GM12878 (cell line): ENCODE measurements around the gene MEGF11. TPM values are rescaled to one million over a fixed set of nuclear protein-coding genes. Genes with fewer than 3 reads are reported as not detected.

ENCODE experiments used
- ATAC-seq: fragments of 200-7000 bp; cut with Tn5 transposase; 3 replicates; pipeline ENCODE4 v1.9.1; 2020; ENCODE audit warnings: mild to moderate bottlenecking, moderate library complexity
- BruUV-seq: library from RNA; stranded (reverse); fragments of 400-500 nt; replicated peaks from 2 replicates; lab custom pipeline; 2021; lab: Mats Ljungman, UMichigan
- CTCF ChIA-PET: fragments of 300-600 bp; sonication (Branson Sonifier 250); formaldehyde crosslinking; extraction: SDS; loops from one replicate; lab custom pipeline; 2021; ENCODE audit warnings: inconsistent platforms; lab: Yijun Ruan, JAX
- POLR2A ChIA-PET: fragments of 350-600 bp; formaldehyde crosslinking; extraction: SDS; loops from one replicate; lab custom pipeline; 2021; ENCODE audit warnings: inconsistent platforms; lab: Charles Lee
- RAD21 ChIA-PET: fragments of 300-600 bp; sonication (Branson Sonifier 250); formaldehyde crosslinking; loops from one replicate; lab custom pipeline; 2023; ENCODE audit warnings: antibody characterized with exemption; ENCODE audit not compliant: unreplicated experiment; lab: Charles Lee
- SMC1A ChIA-PET: fragments of 300-600 bp; sonication (Branson Sonifier 250); formaldehyde crosslinking; loops from one replicate; lab custom pipeline; 2023; ENCODE audit not compliant: unreplicated experiment, uncharacterized antibody; lab: Charles Lee
- DNase-seq: peaks from one replicate; pipeline ENCODE4 v3.0.0-alpha.2; 2011; ENCODE audit warnings: low read depth, low spot score
- FAIRE-seq: peaks from 3 replicates; lab custom pipeline; 2011; peaks lifted over from hg19 to GRCh38; lab: Jason Lieb, UNC
- H2AFZ ChIP-seq: 2 replicates; pipeline ENCODE4 v1.6.0; 2011; ENCODE audit warnings: low read depth, low read length, control low read depth; ENCODE audit not compliant: control insufficient read depth
- H3K27ac ChIP-seq: 2 replicates; pipeline ENCODE4 v1.5.1; 2011; ENCODE audit warnings: control low read depth; ENCODE audit not compliant: control insufficient read depth, insufficient read depth
- H3K27me3 ChIP-seq, 2 experiments: replicated peaks in 1 of 2; 2 replicates each; pipeline versions ENCODE4 v1.6.0 to v1.6.1; 2011; ENCODE audit warnings: low read length in 1 of 2; ENCODE audit not compliant: control insufficient read depth in 2 of 2, insufficient read depth in 2 of 2
- H3K36me3 ChIP-seq, 2 experiments: 2 replicates each; pipeline ENCODE4 v1.5.1; 2011; ENCODE audit warnings: low read length in 1 of 2; ENCODE audit not compliant: control insufficient read depth in 2 of 2, insufficient read depth in 2 of 2
- H3K4me1 ChIP-seq: 2 replicates; pipeline ENCODE4 v1.6.1; 2011; ENCODE audit warnings: mild to moderate bottlenecking, low read length, moderate library complexity, mixed read lengths; ENCODE audit not compliant: control insufficient read depth, insufficient read depth
- H3K4me2 ChIP-seq: 2 replicates; pipeline ENCODE4 v1.6.0; 2011; ENCODE audit warnings: control low read depth; ENCODE audit not compliant: control insufficient read depth, insufficient read depth
- H3K4me3 ChIP-seq: fragments of 200-600 bp; sonication (generic); 2 replicates; pipeline ENCODE4 v1.5.1; 2016
- H3K79me2 ChIP-seq: 2 replicates; pipeline ENCODE4 v1.6.0; 2011; ENCODE audit warnings: low read length; ENCODE audit not compliant: control insufficient read depth, insufficient read depth
- H3K9ac ChIP-seq: 2 replicates; pipeline ENCODE4 v1.8.0; 2011; ENCODE audit warnings: low read length, control low read depth, mixed read lengths; ENCODE audit not compliant: control insufficient read depth, insufficient read depth
- H3K9me3 ChIP-seq: replicated peaks from 3 replicates; pipeline ENCODE4 v1.5.1; 2011; ENCODE audit warnings: mild to moderate bottlenecking, low read length; ENCODE audit not compliant: control insufficient read depth, insufficient read depth
- H4K20me1 ChIP-seq: 2 replicates; pipeline ENCODE4 v1.6.0; 2011; ENCODE audit not compliant: control insufficient read depth, insufficient read depth
- IKZF1 ChIP-seq: fragments of 450-650 bp; conservative IDR thresholded peaks from 2 replicates; pipeline ENCODE4 v1.6.1; 2017; ENCODE audit warnings: antibody characterized with exemption, mild to moderate bottlenecking
- RAD21 ChIP-seq: IDR thresholded peaks from 2 replicates; pipeline ENCODE4 v1.6.1; 2011; ENCODE audit warnings: mild to moderate bottlenecking, low read depth, low read length, moderate library complexity; ENCODE audit not compliant: insufficient read depth
- SUZ12 ChIP-seq: fragments of 200-600 bp; sonication (generic); IDR thresholded peaks from one replicate; pipeline ENCODE4 v1.6.1; 2018; ENCODE audit warnings: antibody characterized with exemption, mild to moderate bottlenecking; ENCODE audit not compliant: unreplicated experiment
- ZSCAN29 ChIP-seq: fragments of 450-650 bp; IDR thresholded peaks from 2 replicates; pipeline ENCODE4 v1.6.1; 2017; ENCODE audit warnings: mild to moderate bottlenecking, moderate library complexity
- ZZZ3 ChIP-seq: IDR thresholded peaks from 2 replicates; pipeline ENCODE4 v1.6.1; 2011; ENCODE audit warnings: low read depth; ENCODE audit not compliant: control insufficient read depth, insufficient read length
- WGBS: methylation state at CpG from one replicate; pipeline ENCODE4 v1.1.6; 2016; ENCODE audit warnings: low lambda C conversion rate; ENCODE audit not compliant: insufficient replicate concordance, insufficient coverage; ENCODE audit errors: missing lambda C conversion rate; 5-methylcytosine and 5-hydroxymethylcytosine counted together
- in situ Hi-C: fragments of 300-500 bp; cut with MboI; formaldehyde crosslinking; loops from 9 replicates; pipeline ENCODE4 v1.14.3; 2018; ENCODE audit warnings: mixed read lengths
- intact Hi-C: fragments of 100-400 bp; cut with micrococcal nuclease; formaldehyde crosslinking; loops from one replicate; pipeline ENCODE4 v1.14.2; 2022; ENCODE audit not compliant: unreplicated experiment
- polyA plus RNA-seq, 11 experiments: library from polyadenylated mRNA; depleted of rRNA in 4 of 11; unstranded in 6 of 11; stranded (reverse) in 5 of 11; fragments of >200 nt; fragmentation: Nextera tagmentation in 4 of 11; fragmentation: Illumina TruSeq in 1 of 11; extraction: Ambion mirVana in 4 of 11; extraction: Trizol in 1 of 11; gene quantifications; 1 replicate in 1 of 11; 2 replicates in 10 of 11; pipeline versions ENCODE4 v1.2.1 to v1.2.3, GENCODE V29; 2011 to 2016; ENCODE audit warnings: inconsistent platforms in 2 of 11, missing spikeins in 2 of 11, low read depth in 1 of 11
- total RNA-seq, 4 experiments: library from RNA; depleted of rRNA in 3 of 4; stranded (reverse); fragments of >200 nt in 3 of 4; fragmentation: Illumina TruSeq in 1 of 4; extraction: Trizol in 1 of 4; gene quantifications; 2 replicates each; pipeline versions ENCODE4 v1.2.1 to v1.2.3, GENCODE V29; 2013 to 2021
- TF ChIP-seq, protein P1 (sequence below): fragments of 450-650 bp; IDR thresholded peaks from 2 replicates; pipeline ENCODE4 v1.6.1; 2016; ENCODE audit warnings: mild to moderate bottlenecking, moderate library complexity, borderline replicate concordance
- TF ChIP-seq, protein P2 (sequence below): fragments of 450-650 bp; IDR thresholded peaks from 2 replicates; pipeline ENCODE4 v1.6.1; 2017; ENCODE audit warnings: antibody characterized with exemption, mild to moderate bottlenecking, moderate library complexity

Gene MEGF11
- total and polyA plus RNA-seq, 10 of the 15 experiments (the other 5 are each of a cell fraction or from before 2014, with no cell fraction given) = 0.03 to 1.7 (median 0.49) TPM

DNA sequence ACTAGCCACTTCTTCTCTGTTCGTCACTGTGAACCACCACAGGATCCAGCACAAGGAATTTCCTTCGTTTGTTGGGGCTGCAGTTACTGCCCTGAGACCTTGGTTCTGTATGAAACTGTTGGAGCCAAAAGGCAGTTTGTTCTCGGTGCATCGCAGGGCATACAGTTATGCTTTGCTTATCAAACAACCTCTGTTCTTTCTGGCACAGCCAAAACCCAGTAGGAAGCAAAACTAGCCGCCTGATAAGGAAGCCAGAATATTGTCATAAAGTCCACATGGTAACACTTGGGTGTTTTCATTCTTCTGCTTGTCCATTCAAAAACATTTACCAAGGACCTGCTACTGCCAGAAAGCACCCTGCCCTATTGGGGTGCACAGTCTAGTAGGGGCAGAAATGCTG is 268.2 kb downstream of the MEGF11 start:
- CTCF ChIA-PET = no interaction called here
- in situ Hi-C loops = no loop called here
- Histone ChIP-seq H3K4me3 (no peak overlapping the region), H3K9me3 (no peaks in the 10 kb centered on the region), H3K27ac (no peak overlapping the region), H2AFZ (no peak overlapping the region), H3K4me1 (no peaks in the 10 kb centered on the region), H3K4me2 (no peak overlapping the region), H3K36me3 (no peaks in the 10 kb centered on the region), H3K79me2 (no peaks in the 10 kb centered on the region), H3K27me3 (peaks cover 3% of the 10 kb centered on the region in 2 experiments; a peak in 2 of 4 replicates), H4K20me1 (no peaks in the 10 kb centered on the region), H3K9ac (no peak overlapping the region)
- TF ChIP-seq ZZZ3 = no peak
- TF ChIP-seq, protein P1, sequence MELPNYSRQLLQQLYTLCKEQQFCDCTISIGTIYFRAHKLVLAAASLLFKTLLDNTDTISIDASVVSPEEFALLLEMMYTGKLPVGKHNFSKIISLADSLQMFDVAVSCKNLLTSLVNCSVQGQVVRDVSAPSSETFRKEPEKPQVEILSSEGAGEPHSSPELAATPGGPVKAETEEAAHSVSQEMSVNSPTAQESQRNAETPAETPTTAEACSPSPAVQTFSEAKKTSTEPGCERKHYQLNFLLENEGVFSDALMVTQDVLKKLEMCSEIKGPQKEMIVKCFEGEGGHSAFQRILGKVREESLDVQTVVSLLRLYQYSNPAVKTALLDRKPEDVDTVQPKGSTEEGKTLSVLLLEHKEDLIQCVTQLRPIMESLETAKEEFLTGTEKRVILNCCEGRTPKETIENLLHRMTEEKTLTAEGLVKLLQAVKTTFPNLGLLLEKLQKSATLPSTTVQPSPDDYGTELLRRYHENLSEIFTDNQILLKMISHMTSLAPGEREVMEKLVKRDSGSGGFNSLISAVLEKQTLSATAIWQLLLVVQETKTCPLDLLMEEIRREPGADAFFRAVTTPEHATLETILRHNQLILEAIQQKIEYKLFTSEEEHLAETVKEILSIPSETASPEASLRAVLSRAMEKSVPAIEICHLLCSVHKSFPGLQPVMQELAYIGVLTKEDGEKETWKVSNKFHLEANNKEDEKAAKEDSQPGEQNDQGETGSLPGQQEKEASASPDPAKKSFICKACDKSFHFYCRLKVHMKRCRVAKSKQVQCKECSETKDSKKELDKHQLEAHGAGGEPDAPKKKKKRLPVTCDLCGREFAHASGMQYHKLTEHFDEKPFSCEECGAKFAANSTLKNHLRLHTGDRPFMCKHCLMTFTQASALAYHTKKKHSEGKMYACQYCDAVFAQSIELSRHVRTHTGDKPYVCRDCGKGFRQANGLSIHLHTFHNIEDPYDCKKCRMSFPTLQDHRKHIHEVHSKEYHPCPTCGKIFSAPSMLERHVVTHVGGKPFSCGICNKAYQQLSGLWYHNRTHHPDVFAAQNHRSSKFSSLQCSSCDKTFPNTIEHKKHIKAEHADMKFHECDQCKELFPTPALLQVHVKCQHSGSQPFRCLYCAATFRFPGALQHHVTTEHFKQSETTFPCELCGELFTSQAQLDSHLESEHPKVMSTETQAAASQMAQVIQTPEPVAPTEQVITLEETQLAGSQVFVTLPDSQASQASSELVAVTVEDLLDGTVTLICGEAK = no peak
- no peak for TF ChIP-seq IKZF1
- TF ChIP-seq, protein P2, sequence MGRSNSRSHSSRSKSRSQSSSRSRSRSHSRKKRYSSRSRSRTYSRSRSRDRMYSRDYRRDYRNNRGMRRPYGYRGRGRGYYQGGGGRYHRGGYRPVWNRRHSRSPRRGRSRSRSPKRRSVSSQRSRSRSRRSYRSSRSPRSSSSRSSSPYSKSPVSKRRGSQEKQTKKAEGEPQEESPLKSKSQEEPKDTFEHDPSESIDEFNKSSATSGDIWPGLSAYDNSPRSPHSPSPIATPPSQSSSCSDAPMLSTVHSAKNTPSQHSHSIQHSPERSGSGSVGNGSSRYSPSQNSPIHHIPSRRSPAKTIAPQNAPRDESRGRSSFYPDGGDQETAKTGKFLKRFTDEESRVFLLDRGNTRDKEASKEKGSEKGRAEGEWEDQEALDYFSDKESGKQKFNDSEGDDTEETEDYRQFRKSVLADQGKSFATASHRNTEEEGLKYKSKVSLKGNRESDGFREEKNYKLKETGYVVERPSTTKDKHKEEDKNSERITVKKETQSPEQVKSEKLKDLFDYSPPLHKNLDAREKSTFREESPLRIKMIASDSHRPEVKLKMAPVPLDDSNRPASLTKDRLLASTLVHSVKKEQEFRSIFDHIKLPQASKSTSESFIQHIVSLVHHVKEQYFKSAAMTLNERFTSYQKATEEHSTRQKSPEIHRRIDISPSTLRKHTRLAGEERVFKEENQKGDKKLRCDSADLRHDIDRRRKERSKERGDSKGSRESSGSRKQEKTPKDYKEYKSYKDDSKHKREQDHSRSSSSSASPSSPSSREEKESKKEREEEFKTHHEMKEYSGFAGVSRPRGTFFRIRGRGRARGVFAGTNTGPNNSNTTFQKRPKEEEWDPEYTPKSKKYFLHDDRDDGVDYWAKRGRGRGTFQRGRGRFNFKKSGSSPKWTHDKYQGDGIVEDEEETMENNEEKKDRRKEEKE = no peak
- no peak for TF ChIP-seq SUZ12
- TF ChIP-seq RAD21 = no peak
- TF ChIP-seq ZSCAN29 = no peak
- ATAC-seq (no peak), DNase-seq (no peak), FAIRE-seq (no peak)
- RAD21 ChIA-PET = interaction anchor here (1.0 kb wide), 1 partner anchor 68 kb away, joined by 3 read pairs; no protein-coding TSS in a partner anchor
- POLR2A ChIA-PET = no interaction called here
- WGBS = 49% methylated on average over 5 of the region's 5 CpGs
- BruUV-seq = no TSS peak
- intact Hi-C loops = loop anchor here (10.0 kb wide), 1 partner anchor 299 kb away; no protein-coding TSS in a partner anchor
- SMC1A ChIA-PET = interaction anchor here (0.6 to 1.7 kb wide), 3 partner anchors 36 to 64 kb away, joined by 3 to 4 read pairs (median 4); no protein-coding TSS in a partner anchor
